Caco-2 (cell line): Measurements from ENCODE around the gene ZNF100. TPM values are rescaled to one million over a fixed set of nuclear protein-coding genes. Genes with fewer than 3 reads are reported as not detected.
"Not testable (repeated sequence)": the region's sequence is repeated elsewhere in the genome, so short reads cannot be mapped to it uniquely, and the experiment has no call there.

Experiments used
- BruUV-seq: library from RNA; stranded (reverse); fragments of 400-500 nt; replicated peaks from 2 replicates; lab custom pipeline; 2021; lab: Mats Ljungman, UMichigan
- CTCF ChIA-PET: fragments of 300-600 bp; sonication (Branson Sonifier 250); formaldehyde crosslinking; loops from one replicate; lab custom pipeline; 2022; ENCODE audit warnings: antibody characterized with exemption; lab: Charles Lee
- POLR2A ChIA-PET: fragments of 300-600 bp; sonication (Branson Sonifier 250); formaldehyde crosslinking; loops from one replicate; lab custom pipeline; 2022; ENCODE audit warnings: antibody characterized with exemption; lab: Charles Lee
- DNase-seq, 2 experiments: peaks; one replicate each; pipeline versions ENCODE4 v3.0.0 to v3.0.0-alpha.2; 2020 to 2022
- H3K27me3 ChIP-seq: replicated peaks from 2 replicates; pipeline ENCODE4 v1.6.0; 2011; ENCODE audit warnings: low read length; ENCODE audit not compliant: control insufficient read depth, insufficient read depth
- H3K36me3 ChIP-seq: 2 replicates; pipeline ENCODE4 v1.5.1; 2011; ENCODE audit warnings: low read length; ENCODE audit not compliant: control insufficient read depth, insufficient read depth
- H3K4me1 ChIP-seq: fragments of 250-450 bp; sonication (Bioruptor Pico); 2 replicates; pipeline ENCODE4 v1.5.1; 2020; ENCODE audit warnings: mild to moderate bottlenecking
- H3K4me3 ChIP-seq: 2 replicates; pipeline ENCODE4 v1.5.1; 2011; ENCODE audit warnings: low read depth, mild to moderate bottlenecking, control low read depth, low read length
- H3K9me3 ChIP-seq: fragments of 250-450 bp; sonication (Bioruptor Pico); 2 replicates; pipeline ENCODE4 v1.5.1; 2020; ENCODE audit warnings: mild to moderate bottlenecking, moderate library complexity
- H3K27ac Mint-ChIP-seq: one replicate; pipeline ENCODE4 v1.8.0; 2022; ENCODE audit warnings: mixed read lengths; ENCODE audit not compliant: unreplicated experiment
- H3K27me3 Mint-ChIP-seq: one replicate; pipeline ENCODE4 v1.8.0; 2022; ENCODE audit warnings: mixed read lengths; ENCODE audit not compliant: insufficient read depth, unreplicated experiment
- H3K36me3 Mint-ChIP-seq: one replicate; pipeline ENCODE4 v1.8.0; 2022; ENCODE audit warnings: mild to moderate bottlenecking, mixed read lengths; ENCODE audit not compliant: insufficient read depth, unreplicated experiment
- H3K4me1 Mint-ChIP-seq: one replicate; pipeline ENCODE4 v1.8.0; 2022; ENCODE audit warnings: low read depth, mixed read lengths; ENCODE audit not compliant: unreplicated experiment
- H3K4me3 Mint-ChIP-seq: one replicate; pipeline ENCODE4 v1.8.0; 2022; ENCODE audit warnings: mild to moderate bottlenecking, moderate library complexity, mixed read lengths; ENCODE audit not compliant: unreplicated experiment
- H3K9me3 Mint-ChIP-seq: one replicate; pipeline ENCODE4 v1.8.0; 2022; ENCODE audit warnings: mixed read lengths; ENCODE audit not compliant: unreplicated experiment
- intact Hi-C: fragments of 100-400 bp; cut with micrococcal nuclease; formaldehyde crosslinking; loops from one replicate; pipeline ENCODE4 v1.10.0; 2022; ENCODE audit not compliant: unreplicated experiment
- total RNA-seq: library from RNA; stranded (reverse); gene quantifications from 2 replicates; pipeline ENCODE4 v1.2.3, GENCODE V29; 2022
- TF ChIP-seq, protein P1 (sequence below), 2 experiments: fragments of 200-600 bp in 1 of 2; IDR thresholded peaks; 1 replicate in 1 of 2; 2 replicates in 1 of 2; pipeline versions ENCODE4 v1.5.1 to v1.8.0; 2011 to 2022; ENCODE audit warnings: antibody characterized with exemption in 1 of 2, control low read depth in 1 of 2, inconsistent platforms in 1 of 2, low read depth in 1 of 2, low read length in 1 of 2, mild to moderate bottlenecking in 1 of 2, moderate library complexity in 1 of 2; ENCODE audit not compliant: insufficient read depth in 1 of 2, severe bottlenecking in 1 of 2, unreplicated experiment in 1 of 2

ZNF100 gene
- total RNA-seq, 1 experiment from 2014 or later, result 12.1 TPM

DNA sequence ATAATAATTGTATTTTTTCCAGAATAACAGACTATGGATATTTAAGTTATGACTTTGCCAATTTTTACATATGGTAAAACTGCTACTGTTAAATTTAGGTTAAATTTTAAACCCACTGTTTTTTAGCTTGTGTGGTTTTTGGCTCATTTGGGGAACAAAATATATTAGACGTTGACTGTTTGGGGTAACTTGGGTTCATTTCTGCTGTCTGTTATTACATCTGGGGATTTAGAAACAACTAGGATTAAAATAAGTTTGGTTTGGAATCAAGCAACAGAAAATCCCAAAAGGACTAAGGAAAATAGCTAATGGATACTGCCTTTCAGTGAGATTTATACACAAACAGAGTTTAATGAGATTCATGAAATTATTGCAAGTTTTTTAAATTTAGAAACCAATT is 92.9 kb downstream of the ZNF100 start:
- no peaks in the 10 kb centered on the region for H3K36me3 ChIP-seq
- POLR2A ChIA-PET, result no interaction called here
- Mint-ChIP-seq H3K27me3 (no peaks in the 10 kb centered on the region), H3K9me3 (no peaks in the 10 kb centered on the region), H3K4me3 (no peak overlapping the region), H3K4me1 (no peaks in the 10 kb centered on the region), H3K36me3 (no peaks in the 10 kb centered on the region), H3K27ac (no peak overlapping the region)
- intact Hi-C loops, result no loop called here
- TF ChIP-seq, protein P1, sequence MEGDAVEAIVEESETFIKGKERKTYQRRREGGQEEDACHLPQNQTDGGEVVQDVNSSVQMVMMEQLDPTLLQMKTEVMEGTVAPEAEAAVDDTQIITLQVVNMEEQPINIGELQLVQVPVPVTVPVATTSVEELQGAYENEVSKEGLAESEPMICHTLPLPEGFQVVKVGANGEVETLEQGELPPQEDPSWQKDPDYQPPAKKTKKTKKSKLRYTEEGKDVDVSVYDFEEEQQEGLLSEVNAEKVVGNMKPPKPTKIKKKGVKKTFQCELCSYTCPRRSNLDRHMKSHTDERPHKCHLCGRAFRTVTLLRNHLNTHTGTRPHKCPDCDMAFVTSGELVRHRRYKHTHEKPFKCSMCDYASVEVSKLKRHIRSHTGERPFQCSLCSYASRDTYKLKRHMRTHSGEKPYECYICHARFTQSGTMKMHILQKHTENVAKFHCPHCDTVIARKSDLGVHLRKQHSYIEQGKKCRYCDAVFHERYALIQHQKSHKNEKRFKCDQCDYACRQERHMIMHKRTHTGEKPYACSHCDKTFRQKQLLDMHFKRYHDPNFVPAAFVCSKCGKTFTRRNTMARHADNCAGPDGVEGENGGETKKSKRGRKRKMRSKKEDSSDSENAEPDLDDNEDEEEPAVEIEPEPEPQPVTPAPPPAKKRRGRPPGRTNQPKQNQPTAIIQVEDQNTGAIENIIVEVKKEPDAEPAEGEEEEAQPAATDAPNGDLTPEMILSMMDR (IDR thresholded peaks at IDR 0.05; ENCODE audit: insufficient read depth in 1 of 2, low read depth in 1 of 2, low read length in 1 of 2, severe bottlenecking in 1 of 2, unreplicated experiment in 1 of 2), result no peak
- H3K9me3 ChIP-seq, result no peaks in the 10 kb centered on the region
- no peak overlapping the region for H3K4me3 ChIP-seq
- CTCF ChIA-PET, result no interaction called here
- no TSS peak for BruUV-seq
- no peak for DNase-seq
- H3K4me1 ChIP-seq, result no peaks in the 10 kb centered on the region
- H3K27me3 ChIP-seq, result no peaks in the 10 kb centered on the region

- BruUV-seq, CTCF ChIA-PET: not testable (repeated sequence)
Measured at GRCh38 chr19:21673479-21673878, 93.9 kb downstream of the ZNF100 start.

More at GRCh38 chr19:21673479-21673878, 93.9 kb downstream of the ZNF100 start:
- H3K36me3 Mint-ChIP-seq, intact Hi-C loops, H3K27ac Mint-ChIP-seq, H3K9me3 Mint-ChIP-seq, H3K4me3 ChIP-seq, H3K4me1 Mint-ChIP-seq, H3K4me1 ChIP-seq, H3K27me3 ChIP-seq, H3K9me3 ChIP-seq, H3K4me3 Mint-ChIP-seq, POLR2A ChIA-PET, H3K27me3 Mint-ChIP-seq, H3K36me3 ChIP-seq, DNase-seq: not testable (repeated sequence)

Other genes starting within 250 kb of the ZNF100 start
- not detected in 2 replicates for gene ZNF43, start 68.6 kb upstream of the ZNF100 start, total RNA-seq
- not detected in 2 replicates for gene ZNF208, start 243.4 kb upstream of the ZNF100 start, total RNA-seq